HUES6 (cell line): Measurements from ENCODE around the gene TSC22D1.

Experiments
- H3K27ac ChIP-seq: 2 replicates; pipeline ENCODE4 v1.7.0; 2013; ENCODE audit warnings: low read depth, mild to moderate bottlenecking, low read length, inconsistent platforms
- H3K27me3 ChIP-seq: 2 replicates; pipeline ENCODE4 v1.6.1; 2013; ENCODE audit warnings: low read length; ENCODE audit not compliant: control insufficient read depth, insufficient read depth
- H3K36me3 ChIP-seq: 2 replicates; pipeline ENCODE4 v1.6.1; 2013; ENCODE audit warnings: low read length; ENCODE audit not compliant: control insufficient read depth, insufficient read depth
- H3K4me1 ChIP-seq: 2 replicates; pipeline ENCODE4 v1.6.1; 2013; ENCODE audit warnings: low read length; ENCODE audit not compliant: control insufficient read depth, insufficient read depth
- H3K4me3 ChIP-seq: 2 replicates; pipeline ENCODE4 v1.5.1; 2013; ENCODE audit warnings: low read depth, low read length
- H3K9ac ChIP-seq: one replicate; pipeline ENCODE4 v1.6.1; 2013; ENCODE audit warnings: mild to moderate bottlenecking, low read length
- H3K9me3 ChIP-seq: 2 replicates; pipeline ENCODE4 v1.6.1; 2013; ENCODE audit warnings: low read depth, low read length; ENCODE audit not compliant: control insufficient read depth, insufficient read depth

TSC22D1 gene

DNA sequence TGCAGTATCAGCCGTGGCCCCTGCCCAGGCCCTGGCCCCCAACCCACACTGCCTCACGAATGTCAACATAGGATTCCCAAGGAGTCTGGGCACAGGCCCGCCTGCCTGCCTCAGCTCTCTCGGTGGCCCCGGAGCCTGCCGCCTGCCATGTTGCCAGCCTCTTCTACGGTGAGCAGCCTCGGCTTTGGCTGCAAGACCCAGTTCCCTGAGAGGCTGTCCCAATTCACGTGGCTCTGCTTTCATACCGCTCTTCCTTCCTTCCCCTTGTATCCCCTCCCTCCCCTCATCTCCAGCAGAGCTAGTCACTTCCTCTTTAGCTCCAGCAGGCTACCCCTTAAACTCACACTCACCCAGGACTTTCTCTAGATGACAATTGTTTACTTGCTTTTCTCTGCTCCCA, 159.8 kb downstream of the TSC22D1 start:
- Histone ChIP-seq H3K4me1 (peaks cover 51% of the 10 kb centered on the region), H3K27ac (no peak overlapping the region), H3K4me3 (no peak overlapping the region), H3K27me3 (no peaks in the 10 kb centered on the region), H3K9ac (no peak overlapping the region), H3K9me3 (no peaks in the 10 kb centered on the region), H3K36me3 (no peaks in the 10 kb centered on the region)

DNA sequence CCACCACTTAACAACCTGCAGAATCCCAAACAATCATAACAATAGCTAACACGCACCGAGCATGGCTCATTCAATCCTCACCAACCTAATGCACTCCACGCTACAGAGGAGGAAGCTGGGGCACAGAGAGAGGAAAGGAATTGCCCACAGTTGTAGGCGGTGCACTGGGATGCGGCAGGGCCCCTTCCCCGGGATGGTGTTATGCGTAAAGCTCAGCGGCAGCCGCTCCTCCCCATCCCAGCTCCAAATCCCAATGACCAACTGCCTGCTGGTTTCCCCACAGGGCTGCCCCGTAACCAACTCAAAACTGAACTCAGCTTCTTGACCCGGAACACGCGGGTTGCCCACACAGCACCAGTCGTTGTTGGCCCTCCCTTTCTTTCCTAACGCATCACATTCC, 160.3 kb downstream of the TSC22D1 start:
- H3K4me1 ChIP-seq, result peaks cover 49% of the 10 kb centered on the region
- no peaks in the 10 kb centered on the region for H3K27me3 ChIP-seq
- H3K27ac ChIP-seq, result no peak overlapping the region
- no peak overlapping the region for H3K9ac ChIP-seq
- no peaks in the 10 kb centered on the region for H3K9me3 ChIP-seq
- H3K36me3 ChIP-seq, result no peaks in the 10 kb centered on the region
- H3K4me3 ChIP-seq, result no peak overlapping the region

GRCh38 chr13:44414716-44415115, 161.4 kb downstream of the TSC22D1 start:
- no peaks in the 10 kb centered on the region for H3K36me3 ChIP-seq
- no peak overlapping the region for H3K27ac ChIP-seq
- H3K4me3 ChIP-seq, result no peak overlapping the region
- peaks cover 41% of the 10 kb centered on the region for H3K4me1 ChIP-seq
- no peak overlapping the region for H3K9ac ChIP-seq
- no peaks in the 10 kb centered on the region for H3K9me3 ChIP-seq
- no peaks in the 10 kb centered on the region for H3K27me3 ChIP-seq

DNA sequence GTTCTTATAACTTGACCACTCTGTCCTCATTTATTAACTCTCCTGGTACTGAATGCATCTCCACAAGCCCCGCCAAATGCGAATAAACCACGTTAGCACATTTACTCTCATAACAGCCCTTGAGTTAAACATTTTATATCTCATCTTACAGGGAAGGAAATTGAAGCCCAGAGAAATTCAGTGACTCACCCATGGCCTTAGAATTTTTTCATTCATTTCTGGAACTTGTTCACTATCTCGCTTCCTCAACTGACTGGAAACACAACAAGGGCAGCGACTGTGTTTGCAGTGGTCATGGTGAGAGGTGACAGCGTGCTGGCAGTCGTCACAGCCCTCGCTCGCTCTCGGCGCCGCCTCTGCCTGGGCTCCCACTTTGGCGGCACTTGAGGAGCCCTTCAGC, 163.0 kb downstream of the TSC22D1 start:
- Histone ChIP-seq H3K9ac (no peak overlapping the region), H3K27ac (no peak overlapping the region), H3K9me3 (no peaks in the 10 kb centered on the region), H3K4me3 (no peak overlapping the region), H3K36me3 (no peaks in the 10 kb centered on the region), H3K27me3 (no peaks in the 10 kb centered on the region), H3K4me1 (peaks cover 41% of the 10 kb centered on the region)

DNA sequence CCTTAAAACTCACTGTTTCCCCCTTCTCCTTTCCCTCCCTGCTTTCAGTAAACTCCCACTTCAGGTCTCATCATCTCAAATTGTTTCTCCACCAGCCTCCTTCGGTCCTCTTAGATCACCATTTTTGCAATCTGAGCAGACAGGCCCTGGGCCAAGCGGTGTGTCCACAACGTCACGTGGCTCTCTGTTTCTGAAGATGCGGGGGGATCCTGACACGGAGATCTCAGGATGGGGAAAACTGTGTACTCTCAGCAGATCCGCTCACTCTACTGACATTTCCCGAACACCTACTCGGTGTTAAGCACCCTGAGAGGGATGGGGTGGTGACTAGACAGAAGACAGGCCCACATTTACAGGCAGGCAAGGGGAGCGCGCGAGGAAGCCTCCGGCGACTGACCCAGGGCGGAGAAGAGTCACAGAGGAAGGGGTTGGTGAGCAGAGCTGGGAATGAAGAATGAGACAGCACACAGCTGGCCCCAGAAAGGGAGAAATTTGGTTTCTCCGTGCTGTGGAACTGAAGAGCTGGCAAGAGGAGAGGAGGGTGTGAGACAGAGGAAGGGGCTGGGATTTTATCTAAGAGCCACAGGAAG, 163.7 kb downstream of the TSC22D1 start:
- Histone ChIP-seq H3K4me1 (peaks cover 40% of the 10 kb centered on the region), H3K27ac (no peak overlapping the region), H3K27me3 (no peaks in the 10 kb centered on the region)

DNA sequence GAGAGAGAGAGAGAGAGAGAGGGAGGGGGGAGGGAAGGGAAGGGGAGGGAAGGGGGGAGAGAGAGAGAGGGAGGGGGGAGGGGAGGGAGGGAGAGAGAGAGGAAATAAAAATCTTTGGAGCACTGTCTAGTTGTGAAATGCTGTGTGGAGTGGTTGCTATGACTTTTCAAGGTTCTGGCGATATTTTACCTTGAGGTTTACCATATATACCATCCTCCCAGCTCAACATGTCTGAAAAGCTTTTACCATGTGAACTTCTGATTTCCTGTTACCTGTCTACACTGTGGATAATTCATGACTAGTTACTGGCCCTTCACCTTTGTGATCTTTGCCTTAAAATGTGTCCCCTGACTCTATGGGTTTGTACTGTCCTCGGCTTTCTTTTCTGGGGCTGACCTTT, 164.3 kb downstream of the TSC22D1 start:
- Histone ChIP-seq H3K27me3 (no peaks in the 10 kb centered on the region), H3K4me1 (peaks cover 38% of the 10 kb centered on the region), H3K9ac (no peak overlapping the region)

More for the DNA sequence above, 163.7 kb downstream of the TSC22D1 start:
- H3K4me3 ChIP-seq, result no peak overlapping the region
- H3K9ac ChIP-seq, result no peak overlapping the region
- H3K9me3 ChIP-seq, result no peaks in the 10 kb centered on the region
- H3K36me3 ChIP-seq, result no peaks in the 10 kb centered on the region

DNA sequence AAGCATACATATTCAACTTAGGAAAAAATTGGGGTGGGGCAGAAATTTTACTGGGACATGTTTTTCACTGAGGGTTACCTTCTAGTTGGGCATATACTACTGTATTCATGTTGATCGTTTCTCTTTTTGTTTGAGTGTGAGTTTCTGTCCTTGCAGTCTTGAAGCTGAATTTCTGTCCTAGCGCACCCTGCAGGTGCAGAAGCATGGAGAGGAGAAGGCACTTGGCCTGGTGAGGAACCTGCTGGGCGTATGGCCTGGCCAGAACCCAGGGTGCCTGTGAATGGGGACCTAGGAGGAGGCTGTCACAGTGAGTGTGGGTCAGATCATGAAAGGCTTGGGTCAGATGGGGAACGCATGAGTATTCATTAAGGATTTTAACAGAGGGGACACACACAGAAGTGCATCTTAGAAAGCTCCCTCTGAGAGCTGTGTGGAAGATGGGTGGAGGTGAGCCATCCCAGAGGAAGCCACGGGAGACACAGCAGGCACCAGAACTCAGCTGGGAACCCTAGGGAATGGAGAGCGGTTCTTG, 165.7 kb downstream of the TSC22D1 start:
- H3K9me3 ChIP-seq, result no peaks in the 10 kb centered on the region
- no peaks in the 10 kb centered on the region for H3K36me3 ChIP-seq
- H3K9ac ChIP-seq, result no peak overlapping the region
- no peak overlapping the region for H3K27ac ChIP-seq
- peaks cover 31% of the 10 kb centered on the region for H3K4me1 ChIP-seq
- no peaks in the 10 kb centered on the region for H3K27me3 ChIP-seq
- no peak overlapping the region for H3K4me3 ChIP-seq

More for the DNA sequence above, 164.3 kb downstream of the TSC22D1 start:
- Histone ChIP-seq H3K27ac (no peak overlapping the region), H3K9me3 (no peaks in the 10 kb centered on the region), H3K36me3 (no peaks in the 10 kb centered on the region), H3K4me3 (no peak overlapping the region)

DNA sequence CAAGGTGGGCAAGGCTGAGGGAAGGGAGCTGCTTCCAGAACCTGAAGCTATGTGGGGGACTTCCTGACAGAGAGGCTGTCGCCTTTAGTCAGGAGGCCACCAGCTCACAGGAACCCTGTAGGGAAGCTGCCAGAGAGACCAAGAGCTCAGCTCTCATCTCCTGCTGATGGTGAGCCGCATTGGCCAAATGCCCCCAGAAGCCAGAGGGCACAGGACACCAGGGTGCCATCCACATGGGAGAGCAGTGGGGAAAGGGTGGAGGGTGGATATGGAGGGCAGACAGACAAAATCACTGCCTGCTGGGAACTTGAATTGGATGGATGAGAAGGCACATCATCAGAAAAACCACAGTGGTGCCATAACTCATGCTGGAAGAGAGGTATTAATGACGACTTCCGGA, 166.5 kb downstream of the TSC22D1 start:
- Histone ChIP-seq H3K36me3 (no peaks in the 10 kb centered on the region), H3K4me3 (no peak overlapping the region), H3K27ac (no peak overlapping the region), H3K9me3 (no peaks in the 10 kb centered on the region), H3K27me3 (no peaks in the 10 kb centered on the region), H3K4me1 (peaks cover 36% of the 10 kb centered on the region), H3K9ac (no peak overlapping the region)

- Histone ChIP-seq H3K9ac (no peak overlapping the region), H3K9me3 (no peaks in the 10 kb centered on the region), H3K4me1 (peaks cover 52% of the 10 kb centered on the region), H3K4me3 (no peak overlapping the region), H3K27ac (no peak overlapping the region), H3K36me3 (no peaks in the 10 kb centered on the region), H3K27me3 (no peaks in the 10 kb centered on the region)
These were observed 168.2 kb downstream of the TSC22D1 start for GRCh38 chr13:44407891-44408290.

GRCh38 chr13:44407379-44407778, 168.8 kb downstream of the TSC22D1 start:
- Histone ChIP-seq H3K9ac (no peak overlapping the region), H3K27ac (no peak overlapping the region), H3K9me3 (no peaks in the 10 kb centered on the region), H3K36me3 (no peaks in the 10 kb centered on the region), H3K4me1 (peaks cover 52% of the 10 kb centered on the region), H3K27me3 (no peaks in the 10 kb centered on the region), H3K4me3 (no peak overlapping the region)

DNA sequence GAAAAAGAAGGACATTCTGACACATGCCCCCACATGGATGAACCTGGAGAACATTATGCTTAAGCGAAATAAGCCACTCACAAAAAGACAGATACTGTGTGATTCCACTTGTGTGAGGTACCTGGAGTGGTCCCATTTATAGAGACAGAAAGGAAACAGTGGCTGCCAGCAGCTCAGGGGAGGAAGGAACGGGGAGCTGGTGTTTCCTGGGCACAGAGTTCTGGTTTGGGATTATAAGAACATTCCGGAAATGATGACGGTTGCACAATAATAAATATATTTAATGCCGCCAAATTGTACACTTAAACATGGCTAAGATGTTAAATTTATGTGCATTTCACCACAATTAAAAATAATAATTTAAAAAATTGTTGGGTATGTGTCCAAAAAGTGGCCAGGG, 169.5 kb downstream of the TSC22D1 start:
- Histone ChIP-seq H3K4me1 (peaks cover 53% of the 10 kb centered on the region), H3K27ac (no peak overlapping the region), H3K36me3 (no peaks in the 10 kb centered on the region), H3K4me3 (no peak overlapping the region), H3K9ac (no peak overlapping the region), H3K27me3 (no peaks in the 10 kb centered on the region), H3K9me3 (no peaks in the 10 kb centered on the region)
